H1 (cell line): ENCODE results near the gene MAGI2.

ENCODE experiments used
- CREB1 ChIP-seq: IDR thresholded peaks from 2 replicates; pipeline ENCODE4 v1.6.1; 2012; ENCODE audit warnings: inconsistent platforms
- EGR1 ChIP-seq: IDR thresholded peaks from 2 replicates; pipeline ENCODE4 v1.6.1; 2011; ENCODE audit warnings: low read depth, low read length, borderline replicate concordance
- EP300 ChIP-seq, 2 experiments: IDR thresholded peaks; 1 replicate in 1 of 2; 2 replicates in 1 of 2; pipeline ENCODE4 v1.6.1; 2011 to 2012; ENCODE audit warnings: low read depth in 2 of 2, low read length in 2 of 2, mild to moderate bottlenecking in 2 of 2, borderline replicate concordance in 1 of 2, inconsistent platforms in 1 of 2, moderate library complexity in 1 of 2
- EZH2 ChIP-seq: fragments of 200-600 bp; sonication (generic); IDR thresholded peaks from 2 replicates; pipeline ENCODE4 v1.7.1; 2012; ENCODE audit warnings: low read depth, mild to moderate bottlenecking, moderate library complexity, low read length, inconsistent platforms; ENCODE audit not compliant: severe bottlenecking
- SIRT6 ChIP-seq: IDR thresholded peaks from one replicate; pipeline ENCODE4 v1.7.1; 2012; ENCODE audit warnings: low read length, inconsistent platforms
- TCF12 ChIP-seq: IDR thresholded peaks from 2 replicates; pipeline ENCODE4 v1.6.1; 2011; ENCODE audit warnings: low read depth, mild to moderate bottlenecking, low read length
- ZNF274 ChIP-seq: IDR thresholded peaks from 2 replicates; pipeline ENCODE4 v1.7.0; 2012; ENCODE audit warnings: low read length, borderline replicate concordance; ENCODE audit errors: extremely low read depth
- TF ChIP-seq, protein P1 (sequence below): IDR thresholded peaks from 2 replicates; pipeline ENCODE4 v1.6.1; 2012; ENCODE audit warnings: inconsistent platforms
- TF ChIP-seq, protein P2 (sequence below), 3 experiments: IDR thresholded peaks; 1 replicate in 2 of 3; 2 replicates in 1 of 3; pipeline versions ENCODE4 v1.5.1 to v1.6.1; 2011; ENCODE audit warnings: low read length in 3 of 3, mild to moderate bottlenecking in 3 of 3, inconsistent platforms in 2 of 3, low read depth in 1 of 3, moderate library complexity in 1 of 3; ENCODE audit not compliant: insufficient read depth in 1 of 3; ENCODE audit errors: control extremely low read depth in 1 of 3
- TF ChIP-seq, protein P3 (sequence below): IDR thresholded peaks from 2 replicates; pipeline ENCODE4 v1.6.1; 2011; ENCODE audit warnings: low read length, improper control_type of control experiment
- TF ChIP-seq, protein P4 (sequence below): IDR thresholded peaks from 2 replicates; pipeline ENCODE4 v1.6.1; 2012; ENCODE audit warnings: low read length, inconsistent platforms

DNA sequence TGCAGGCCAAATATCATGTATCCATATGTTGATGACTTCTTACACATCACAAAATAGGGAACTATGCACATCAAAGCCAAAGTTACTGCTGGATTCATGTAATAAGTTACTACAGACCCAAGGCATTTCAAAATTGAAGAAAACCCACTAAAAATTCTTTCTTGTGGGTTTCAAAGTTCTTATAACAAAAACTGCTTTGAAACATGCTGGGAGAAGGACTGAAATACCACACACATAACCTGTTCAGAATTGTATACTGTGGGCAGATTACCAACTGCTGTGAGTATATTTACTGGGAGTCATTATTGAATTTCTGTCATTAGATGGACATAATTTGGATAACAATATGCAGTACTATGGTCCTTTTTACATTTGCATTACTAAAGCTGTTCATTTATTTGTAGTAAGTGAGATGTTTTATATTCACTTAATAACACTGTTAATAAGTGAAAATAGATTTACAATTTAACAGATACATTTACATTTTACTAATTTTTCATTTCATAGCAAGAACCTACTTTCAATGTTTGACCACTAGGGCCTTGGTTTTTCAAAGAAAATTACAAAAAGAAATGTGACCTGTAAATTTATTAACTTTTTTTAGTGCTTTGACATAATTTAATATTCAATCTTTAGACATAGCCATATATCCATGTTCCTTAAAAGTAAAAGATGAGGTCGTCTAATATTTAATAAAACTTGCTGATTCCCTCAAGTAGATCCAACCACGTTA is 132.6 kb downstream of the MAGI2 start:
- TF ChIP-seq, protein P1, sequence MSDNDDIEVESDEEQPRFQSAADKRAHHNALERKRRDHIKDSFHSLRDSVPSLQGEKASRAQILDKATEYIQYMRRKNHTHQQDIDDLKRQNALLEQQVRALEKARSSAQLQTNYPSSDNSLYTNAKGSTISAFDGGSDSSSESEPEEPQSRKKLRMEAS = no peak
- TF ChIP-seq EZH2 (no peak), SIRT6 (no peak), ZNF274 (no peak), EP300 (IDR thresholded peaks at IDR 0.05; ENCODE audit: borderline replicate concordance in 1 of 2, low read depth in 2 of 2, low read length in 2 of 2) (no peak), EGR1 (no peak), TCF12 (no peak), CREB1 (no peak)
- TF ChIP-seq, protein P2, sequence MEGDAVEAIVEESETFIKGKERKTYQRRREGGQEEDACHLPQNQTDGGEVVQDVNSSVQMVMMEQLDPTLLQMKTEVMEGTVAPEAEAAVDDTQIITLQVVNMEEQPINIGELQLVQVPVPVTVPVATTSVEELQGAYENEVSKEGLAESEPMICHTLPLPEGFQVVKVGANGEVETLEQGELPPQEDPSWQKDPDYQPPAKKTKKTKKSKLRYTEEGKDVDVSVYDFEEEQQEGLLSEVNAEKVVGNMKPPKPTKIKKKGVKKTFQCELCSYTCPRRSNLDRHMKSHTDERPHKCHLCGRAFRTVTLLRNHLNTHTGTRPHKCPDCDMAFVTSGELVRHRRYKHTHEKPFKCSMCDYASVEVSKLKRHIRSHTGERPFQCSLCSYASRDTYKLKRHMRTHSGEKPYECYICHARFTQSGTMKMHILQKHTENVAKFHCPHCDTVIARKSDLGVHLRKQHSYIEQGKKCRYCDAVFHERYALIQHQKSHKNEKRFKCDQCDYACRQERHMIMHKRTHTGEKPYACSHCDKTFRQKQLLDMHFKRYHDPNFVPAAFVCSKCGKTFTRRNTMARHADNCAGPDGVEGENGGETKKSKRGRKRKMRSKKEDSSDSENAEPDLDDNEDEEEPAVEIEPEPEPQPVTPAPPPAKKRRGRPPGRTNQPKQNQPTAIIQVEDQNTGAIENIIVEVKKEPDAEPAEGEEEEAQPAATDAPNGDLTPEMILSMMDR (IDR thresholded peaks at IDR 0.05; ENCODE audit: control extremely low read depth in 1 of 3, insufficient read depth in 1 of 3, low read depth in 1 of 3, low read length in 3 of 3) = no peak
- TF ChIP-seq, protein P3, sequence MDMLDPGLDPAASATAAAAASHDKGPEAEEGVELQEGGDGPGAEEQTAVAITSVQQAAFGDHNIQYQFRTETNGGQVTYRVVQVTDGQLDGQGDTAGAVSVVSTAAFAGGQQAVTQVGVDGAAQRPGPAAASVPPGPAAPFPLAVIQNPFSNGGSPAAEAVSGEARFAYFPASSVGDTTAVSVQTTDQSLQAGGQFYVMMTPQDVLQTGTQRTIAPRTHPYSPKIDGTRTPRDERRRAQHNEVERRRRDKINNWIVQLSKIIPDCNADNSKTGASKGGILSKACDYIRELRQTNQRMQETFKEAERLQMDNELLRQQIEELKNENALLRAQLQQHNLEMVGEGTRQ = no peak
- TF ChIP-seq, protein P4, sequence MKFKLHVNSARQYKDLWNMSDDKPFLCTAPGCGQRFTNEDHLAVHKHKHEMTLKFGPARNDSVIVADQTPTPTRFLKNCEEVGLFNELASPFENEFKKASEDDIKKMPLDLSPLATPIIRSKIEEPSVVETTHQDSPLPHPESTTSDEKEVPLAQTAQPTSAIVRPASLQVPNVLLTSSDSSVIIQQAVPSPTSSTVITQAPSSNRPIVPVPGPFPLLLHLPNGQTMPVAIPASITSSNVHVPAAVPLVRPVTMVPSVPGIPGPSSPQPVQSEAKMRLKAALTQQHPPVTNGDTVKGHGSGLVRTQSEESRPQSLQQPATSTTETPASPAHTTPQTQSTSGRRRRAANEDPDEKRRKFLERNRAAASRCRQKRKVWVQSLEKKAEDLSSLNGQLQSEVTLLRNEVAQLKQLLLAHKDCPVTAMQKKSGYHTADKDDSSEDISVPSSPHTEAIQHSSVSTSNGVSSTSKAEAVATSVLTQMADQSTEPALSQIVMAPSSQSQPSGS = no peak
